22Rv1 (cell line): ENCODE measurements around the gene PRDM15.

Experiments
- ZFX ChIP-seq: fragments of 450-650 bp; IDR thresholded peaks from 2 replicates; pipeline ENCODE4 v1.6.1; 2017; ENCODE audit warnings: antibody characterized with exemption, borderline replicate concordance
- TF ChIP-seq, protein P1 (sequence below): fragments of 450-650 bp; IDR thresholded peaks from 2 replicates; pipeline ENCODE4 v1.5.1; 2017; ENCODE audit warnings: mild to moderate bottlenecking

DNA sequence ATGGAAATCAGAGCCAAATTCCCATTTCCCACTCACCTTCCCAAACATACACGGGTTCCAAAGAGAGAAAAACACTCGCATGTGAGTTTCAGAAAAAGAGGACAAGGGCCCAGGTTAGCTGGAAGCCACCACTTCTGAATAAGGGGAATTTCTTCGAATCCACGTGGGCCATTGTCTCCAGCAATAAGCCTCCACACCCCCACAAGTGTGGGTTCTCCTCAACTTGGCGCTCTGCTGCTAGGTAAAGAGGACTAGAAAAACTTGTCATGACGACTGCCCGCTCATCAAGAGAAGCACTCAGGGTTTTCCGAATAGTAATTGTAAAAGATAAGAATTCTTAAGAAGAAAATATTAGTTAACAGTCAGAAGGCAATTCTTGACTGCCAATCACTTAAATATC is 30.6 kb downstream of the PRDM15 start:
- TF ChIP-seq, protein P1, sequence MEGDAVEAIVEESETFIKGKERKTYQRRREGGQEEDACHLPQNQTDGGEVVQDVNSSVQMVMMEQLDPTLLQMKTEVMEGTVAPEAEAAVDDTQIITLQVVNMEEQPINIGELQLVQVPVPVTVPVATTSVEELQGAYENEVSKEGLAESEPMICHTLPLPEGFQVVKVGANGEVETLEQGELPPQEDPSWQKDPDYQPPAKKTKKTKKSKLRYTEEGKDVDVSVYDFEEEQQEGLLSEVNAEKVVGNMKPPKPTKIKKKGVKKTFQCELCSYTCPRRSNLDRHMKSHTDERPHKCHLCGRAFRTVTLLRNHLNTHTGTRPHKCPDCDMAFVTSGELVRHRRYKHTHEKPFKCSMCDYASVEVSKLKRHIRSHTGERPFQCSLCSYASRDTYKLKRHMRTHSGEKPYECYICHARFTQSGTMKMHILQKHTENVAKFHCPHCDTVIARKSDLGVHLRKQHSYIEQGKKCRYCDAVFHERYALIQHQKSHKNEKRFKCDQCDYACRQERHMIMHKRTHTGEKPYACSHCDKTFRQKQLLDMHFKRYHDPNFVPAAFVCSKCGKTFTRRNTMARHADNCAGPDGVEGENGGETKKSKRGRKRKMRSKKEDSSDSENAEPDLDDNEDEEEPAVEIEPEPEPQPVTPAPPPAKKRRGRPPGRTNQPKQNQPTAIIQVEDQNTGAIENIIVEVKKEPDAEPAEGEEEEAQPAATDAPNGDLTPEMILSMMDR: no peak
- TF ChIP-seq ZFX: no peak
